Myocyte (in vitro differentiated cells): ENCODE results near the gene CREB3L2. TPM values are rescaled to one million over a fixed set of nuclear protein-coding genes. Genes with fewer than 3 reads are reported as not detected.
"Not testable (repeated sequence)": the region's sequence is repeated elsewhere in the genome, so short reads cannot be mapped to it uniquely, and the experiment has no call there.

Experiments
- DNase-seq: peaks from one replicate; pipeline ENCODE4 v3.0.0-alpha.2; 2012; ENCODE audit warnings: low read depth
- total RNA-seq: library from RNA; depleted of rRNA; stranded (reverse); fragments of >200 nt; gene quantifications from 2 replicates; pipeline ENCODE4 v1.2.3, GENCODE V29; 2014

The CREB3L2 gene
- total RNA-seq, 1 donor from 2014 or later, result 31.3 TPM

DNA sequence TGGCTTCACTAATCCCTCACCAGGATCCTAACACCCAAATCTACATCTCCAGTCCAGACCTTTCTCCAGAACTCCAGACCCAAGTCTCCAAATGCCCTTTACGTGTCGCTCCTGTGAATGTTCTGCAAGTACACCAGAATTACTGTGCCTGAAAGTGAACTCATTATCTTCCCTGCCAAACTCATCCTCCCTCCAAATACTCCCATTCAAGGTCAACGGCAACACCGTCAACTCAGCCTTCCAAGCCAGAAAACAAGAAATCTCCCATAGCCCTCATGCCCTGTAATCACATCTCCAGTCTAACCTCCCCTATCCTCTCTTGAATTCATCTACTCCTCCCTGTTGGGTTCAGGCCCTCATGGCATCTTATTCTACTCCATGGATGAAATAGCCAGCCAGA, 12.3 kb downstream of the CREB3L2 start:
- no peak for DNase-seq

DNA sequence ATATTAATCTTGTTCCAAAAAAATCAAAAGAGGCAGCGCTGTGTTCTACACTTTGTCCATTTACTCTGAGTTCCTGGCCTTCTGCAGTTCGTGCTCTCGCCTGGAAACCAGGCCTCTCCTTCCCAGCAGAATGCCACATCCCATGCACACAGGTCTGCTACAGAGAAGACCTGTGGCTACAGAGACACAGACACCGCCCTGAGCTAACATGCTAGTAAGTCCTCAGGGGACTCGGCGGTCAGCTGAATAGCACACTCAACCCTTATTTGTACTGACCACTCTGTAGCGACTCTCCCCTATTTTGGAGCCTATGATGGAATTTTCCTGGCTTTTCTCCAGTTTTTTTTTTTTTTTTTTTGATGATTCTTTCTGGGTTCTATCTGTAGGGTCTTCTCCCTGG, 12.8 kb downstream of the CREB3L2 start:
- DNase-seq, result peak; percentile 59

DNA sequence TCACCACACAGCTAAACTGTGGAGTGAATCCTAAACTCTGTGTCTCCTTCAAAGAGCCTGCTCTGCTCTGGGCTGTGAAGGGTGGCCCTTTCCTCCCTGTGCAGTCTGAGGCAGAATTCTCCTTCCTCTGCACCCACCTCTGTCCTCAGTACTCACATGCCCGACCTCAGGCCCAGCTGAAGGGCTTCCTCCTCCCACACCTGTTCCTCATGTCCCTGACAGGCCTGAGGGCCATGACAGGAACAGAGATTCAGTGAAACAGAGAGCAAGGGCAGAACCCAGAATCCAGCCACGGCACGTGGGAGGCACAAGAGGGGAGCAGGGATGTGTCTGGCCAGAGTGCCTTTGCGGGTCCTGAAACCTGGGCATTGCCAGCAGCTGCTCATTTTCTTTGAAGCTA, 13.9 kb downstream of the CREB3L2 start:
- peak; percentile 63 for DNase-seq

DNA sequence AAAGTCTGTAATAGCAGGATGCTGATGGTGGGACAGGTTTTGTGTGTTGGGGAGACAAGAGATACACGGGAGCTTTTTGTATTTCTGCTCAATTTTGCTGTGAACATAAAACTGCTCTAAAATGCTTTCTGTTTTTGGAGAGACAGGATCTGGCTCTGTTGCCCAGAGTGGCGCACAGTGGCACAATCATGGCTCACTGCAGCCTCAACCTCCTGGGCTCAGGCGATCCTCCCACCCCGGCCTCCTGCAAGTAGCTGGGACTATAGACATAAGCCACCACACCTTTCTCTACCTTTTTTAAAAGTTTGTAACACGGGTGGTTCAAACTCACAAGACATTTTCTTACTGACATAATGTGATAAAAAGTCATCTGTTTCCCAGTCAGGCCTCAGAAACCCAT, 14.3 kb downstream of the CREB3L2 start:
- no peak for DNase-seq

DNA sequence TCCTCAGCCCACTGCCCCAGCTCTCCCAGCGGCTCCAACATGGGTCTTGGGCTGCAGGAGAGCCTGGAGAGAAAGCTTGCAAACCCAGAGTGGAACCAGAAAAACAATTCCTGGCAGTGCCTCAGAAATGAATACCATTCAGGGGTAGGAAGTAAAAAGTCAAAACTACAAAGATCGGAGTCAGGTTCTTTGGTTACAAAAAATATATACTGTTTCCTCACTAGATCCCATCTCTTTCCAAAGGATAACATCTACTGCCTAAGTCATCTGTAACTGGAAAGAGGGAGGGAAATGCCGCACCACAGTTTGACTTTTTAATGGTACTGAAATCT, 14.9 kb downstream of the CREB3L2 start:
- DNase-seq, result no peak

DNA sequence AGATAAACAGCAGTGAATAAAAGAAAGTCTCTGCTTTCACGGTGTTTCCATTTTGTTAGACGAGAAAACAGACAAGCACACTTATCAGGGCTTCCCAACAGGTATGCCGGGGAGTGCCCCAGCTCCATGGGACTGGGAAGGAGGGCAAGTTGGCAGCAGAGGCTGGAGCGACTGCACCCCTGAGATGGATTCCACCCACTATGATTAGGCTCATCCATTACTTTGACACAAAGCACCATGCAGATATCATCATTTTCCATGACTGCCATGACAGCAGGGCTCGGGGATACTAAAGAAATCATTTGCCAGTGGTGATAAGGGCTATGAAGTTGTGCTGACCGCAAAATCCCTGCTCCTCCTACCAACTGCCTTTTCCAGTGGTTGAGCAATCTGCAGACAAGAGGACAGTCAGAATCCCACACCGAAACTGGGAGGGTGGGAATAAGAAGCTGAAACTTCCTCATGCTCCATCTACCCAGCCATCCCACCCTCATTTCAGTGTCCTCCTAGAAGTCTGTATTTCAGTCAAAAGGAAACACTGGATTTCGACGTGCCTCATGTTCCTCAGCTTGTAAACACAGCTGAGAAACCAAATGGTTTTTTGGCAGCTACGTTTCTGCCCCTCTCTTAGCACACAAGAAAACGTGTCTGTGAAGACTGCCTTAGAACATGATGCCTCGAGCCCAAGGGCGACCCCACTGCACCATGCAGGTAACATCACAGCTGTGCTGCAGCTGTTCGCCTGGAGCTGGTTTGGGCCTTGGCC, 15.5 kb downstream of the CREB3L2 start:
- peak; percentile 81 for DNase-seq

DNA sequence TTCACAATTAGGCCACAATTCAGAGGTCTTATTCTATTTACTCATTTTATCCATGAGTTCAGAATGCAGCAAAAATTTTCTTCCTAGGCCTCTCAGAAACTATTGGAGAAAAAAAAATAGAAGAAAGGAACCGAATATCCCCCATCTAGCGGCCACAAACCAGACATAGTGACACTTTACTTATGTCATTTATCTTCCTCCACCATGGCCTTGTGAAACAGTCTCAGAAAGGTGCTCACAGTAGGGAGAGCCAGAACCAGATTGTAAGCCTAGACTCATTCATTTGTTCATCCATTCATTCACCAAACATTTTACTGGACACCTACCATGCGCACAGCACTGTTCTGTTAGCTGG, 16.0 kb downstream of the CREB3L2 start:
- DNase-seq, result no peak

DNA sequence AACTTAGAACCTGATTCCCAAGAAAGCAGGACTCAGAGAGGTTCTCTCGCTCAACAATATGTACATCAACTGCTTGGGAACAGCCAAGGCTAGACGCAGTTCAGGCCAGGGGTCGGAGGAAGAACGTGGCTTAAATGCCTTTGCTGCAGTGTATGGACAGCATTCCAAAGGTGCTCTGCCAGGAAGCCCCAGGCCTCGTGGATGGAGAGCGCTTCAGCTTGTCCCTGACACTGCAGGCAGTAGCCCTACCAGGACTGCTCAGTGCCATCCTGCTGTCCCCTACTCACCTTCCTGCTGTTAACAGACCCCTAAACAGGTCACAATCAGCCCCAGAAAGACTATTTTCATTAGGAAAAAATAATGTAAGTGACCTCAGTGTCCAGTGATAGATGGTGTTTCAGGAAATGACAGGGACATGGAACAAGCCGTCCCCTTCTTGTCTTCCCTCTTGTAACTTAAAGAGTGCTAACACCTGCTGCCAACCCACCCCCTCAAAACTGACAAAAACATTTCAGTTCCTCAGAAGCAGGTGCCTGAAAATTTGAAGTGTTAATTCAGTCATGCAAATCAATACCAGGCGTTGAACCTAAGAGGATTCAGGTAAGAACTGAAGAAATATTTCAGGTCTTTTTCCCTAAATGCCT, 16.5 kb downstream of the CREB3L2 start:
- no peak for DNase-seq

DNA sequence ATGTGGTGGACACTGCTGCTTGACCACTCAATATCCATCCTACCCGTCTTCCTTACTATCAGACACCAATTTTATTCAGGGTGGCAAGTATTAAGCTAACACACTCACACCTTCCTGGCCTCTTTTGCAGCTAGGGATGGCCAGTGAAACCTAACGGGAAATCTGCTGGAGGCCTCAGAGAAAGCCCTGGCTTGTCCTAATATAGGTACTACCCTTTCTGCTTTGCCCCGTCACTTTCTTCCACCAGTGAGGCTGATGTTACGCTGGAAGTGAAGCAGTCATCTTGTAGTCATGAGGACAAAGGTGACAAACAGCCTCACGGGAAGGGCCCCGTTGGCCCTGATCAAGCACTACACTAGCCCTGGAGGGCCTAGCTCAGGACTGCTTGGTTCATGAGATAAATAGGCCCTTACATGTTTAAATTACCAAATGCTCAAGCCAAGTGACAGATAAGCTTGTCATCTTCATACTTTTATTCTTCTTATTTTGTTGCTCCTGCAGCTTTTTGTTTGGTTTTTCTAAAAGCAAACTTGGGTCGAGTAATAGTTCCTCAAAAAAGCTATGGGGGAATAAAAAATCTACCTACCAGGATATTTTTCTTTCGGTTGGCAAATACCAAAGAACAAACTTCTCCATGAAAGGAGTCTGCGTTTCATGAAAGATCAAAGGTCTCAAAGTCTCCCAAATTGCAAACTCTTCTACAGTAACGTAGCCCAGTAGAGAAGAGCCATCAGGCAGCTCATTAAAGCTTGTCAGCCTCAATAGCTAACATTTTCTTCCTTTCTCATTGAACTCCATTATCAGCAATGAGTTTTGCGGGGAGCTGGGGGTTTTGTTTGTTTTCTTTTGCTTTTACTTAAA, 17.5 kb downstream of the CREB3L2 start:
- DNase-seq, result no peak

DNA sequence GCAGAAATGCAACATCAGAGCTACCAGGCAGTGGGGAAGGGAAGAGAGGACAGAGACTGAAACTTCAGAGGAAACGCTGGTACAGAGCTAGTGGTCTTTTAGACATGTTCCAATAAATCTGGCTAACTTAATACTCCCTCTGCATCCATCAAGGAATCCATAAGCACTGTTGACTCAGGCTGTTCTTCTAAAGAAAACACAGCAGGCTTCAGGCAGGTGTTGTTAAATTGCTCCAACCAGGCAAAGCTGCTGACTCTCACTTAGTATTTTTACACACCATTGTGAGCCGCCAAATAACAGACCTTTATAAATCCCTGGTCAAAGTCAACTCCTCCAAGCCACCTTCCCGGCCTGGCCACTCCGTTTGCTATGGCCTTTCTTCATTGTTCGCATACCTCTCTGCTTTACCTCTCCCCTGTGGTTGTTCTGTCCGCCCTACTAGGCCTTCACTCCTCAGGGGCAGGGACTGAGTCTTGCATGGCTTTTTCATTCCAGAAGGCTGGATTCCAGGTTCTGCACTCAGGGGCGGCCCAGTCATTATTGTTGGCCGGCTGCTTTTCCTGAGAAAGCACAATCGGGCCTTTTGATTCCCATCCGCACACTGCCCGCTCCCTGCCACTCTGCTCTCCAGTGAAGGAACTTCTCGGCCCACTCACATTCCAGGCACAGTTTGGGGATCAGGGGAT, 18.4 kb downstream of the CREB3L2 start:
- no peak for DNase-seq

DNA sequence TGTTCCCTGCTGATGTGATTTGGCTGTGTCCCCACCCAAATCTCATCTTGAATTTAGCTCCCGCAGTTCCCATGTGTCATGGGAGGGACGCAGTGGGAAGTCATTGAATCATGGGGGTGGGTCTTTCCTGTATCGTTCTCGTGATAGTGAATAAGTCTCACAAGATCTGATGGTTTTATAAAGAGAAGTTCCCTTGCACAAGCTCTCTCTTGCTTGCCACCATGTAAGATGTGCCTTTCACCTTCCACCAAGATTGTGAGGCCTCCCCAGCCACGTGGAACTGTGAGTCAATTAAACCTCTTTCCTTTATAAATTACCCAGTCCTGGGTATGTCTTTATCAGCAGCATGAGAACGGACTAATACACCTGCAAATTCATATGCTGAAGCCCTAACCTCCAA, 19.5 kb downstream of the CREB3L2 start:
- DNase-seq, result not testable (repeated sequence)

DNA sequence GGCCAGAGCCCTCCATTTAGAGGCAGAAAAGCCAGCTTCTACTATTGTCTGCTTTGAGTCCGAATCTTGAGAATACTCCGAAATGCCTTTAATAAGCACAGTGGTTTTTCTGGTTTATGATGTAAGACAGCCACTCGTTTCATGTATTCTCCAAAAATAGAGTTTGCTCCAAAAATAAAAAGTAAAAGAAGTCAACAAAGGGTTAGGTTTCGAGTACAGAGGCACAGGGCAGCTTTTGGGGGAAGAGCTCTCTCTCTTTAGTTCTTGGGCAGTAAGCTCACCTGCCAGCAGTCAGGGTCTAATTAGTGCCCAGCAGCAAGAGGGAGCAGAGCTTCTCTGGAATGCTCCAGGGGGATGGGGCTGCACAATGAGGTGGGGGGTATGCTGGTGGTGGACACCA, 20.2 kb downstream of the CREB3L2 start:
- no peak for DNase-seq

DNA sequence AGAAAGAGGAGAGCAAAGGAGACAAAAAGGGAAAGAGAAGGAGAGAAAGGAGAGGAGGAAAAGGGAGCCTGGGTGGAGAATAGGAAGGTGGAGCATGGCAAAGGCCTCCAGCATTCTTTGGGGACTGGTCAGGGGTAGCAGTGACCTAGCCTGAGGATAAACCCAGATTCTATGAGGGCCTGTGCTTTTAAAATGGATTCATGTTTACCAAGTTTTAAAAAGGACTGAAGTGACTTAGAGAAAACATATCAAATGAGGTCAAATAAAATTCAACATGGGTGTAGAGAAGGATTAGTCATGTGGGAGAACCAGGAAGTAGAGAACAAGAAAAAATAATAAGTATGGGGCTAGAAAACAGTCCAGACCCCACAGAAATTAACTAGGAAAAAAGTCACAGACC, 20.7 kb downstream of the CREB3L2 start:
- no peak for DNase-seq

DNA sequence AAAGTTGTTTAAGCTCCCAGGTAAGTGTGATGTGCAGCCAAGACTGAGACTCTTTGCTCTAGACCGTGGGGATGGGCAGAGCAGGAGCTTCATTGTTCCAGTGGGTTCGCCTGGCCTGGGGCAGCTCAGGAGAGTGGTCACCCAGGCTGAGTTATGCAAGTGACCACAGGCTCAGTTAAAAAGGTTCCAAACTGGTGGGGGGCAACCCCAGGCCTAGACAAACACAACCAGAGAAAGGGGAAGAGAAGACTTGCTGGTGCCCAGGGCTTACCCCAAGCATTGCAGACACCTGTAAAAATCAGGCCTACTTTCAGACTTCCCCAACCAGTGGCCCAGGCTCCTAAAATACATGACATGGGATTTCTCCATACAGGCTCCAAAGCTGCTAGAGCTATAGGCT, 21.6 kb downstream of the CREB3L2 start:
- no peak for DNase-seq

DNA sequence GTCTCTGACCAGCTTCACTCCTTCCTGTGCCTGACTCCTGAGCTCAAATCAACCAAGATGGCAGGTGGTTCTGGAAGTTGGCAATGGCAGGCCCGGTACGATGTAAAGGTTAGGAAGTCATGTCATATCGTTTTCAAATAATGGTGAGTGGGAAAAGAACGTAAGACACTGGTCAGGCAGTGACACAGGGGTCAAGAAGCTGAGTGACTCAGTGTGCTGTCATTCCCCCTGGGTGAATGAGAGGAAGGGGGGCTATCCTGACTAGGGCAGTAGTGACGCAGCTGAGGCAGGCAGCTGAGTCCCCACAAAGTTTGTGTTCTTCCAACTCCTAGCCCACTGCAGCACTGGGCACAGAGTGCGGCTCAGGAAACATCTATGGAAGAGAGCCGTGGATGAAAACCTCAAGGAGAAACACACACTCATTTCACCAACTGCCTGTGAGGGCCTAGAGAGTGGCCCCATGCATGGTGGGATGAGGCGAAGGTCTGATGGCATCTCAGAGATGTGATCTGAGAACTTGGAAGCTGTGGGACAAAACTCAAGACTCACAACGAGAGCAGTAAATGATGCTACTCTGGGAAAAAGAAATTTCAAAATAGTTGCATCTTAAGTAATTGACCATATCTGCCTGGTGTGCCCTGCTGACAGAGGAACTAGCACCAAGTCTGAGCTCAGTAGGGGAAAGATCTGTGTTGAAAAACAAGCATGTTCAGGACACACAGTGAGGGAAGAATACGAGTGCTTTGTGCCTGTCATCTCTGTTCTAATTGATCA, 23.2 kb downstream of the CREB3L2 start:
- peak; percentile 95 for DNase-seq

DNA sequence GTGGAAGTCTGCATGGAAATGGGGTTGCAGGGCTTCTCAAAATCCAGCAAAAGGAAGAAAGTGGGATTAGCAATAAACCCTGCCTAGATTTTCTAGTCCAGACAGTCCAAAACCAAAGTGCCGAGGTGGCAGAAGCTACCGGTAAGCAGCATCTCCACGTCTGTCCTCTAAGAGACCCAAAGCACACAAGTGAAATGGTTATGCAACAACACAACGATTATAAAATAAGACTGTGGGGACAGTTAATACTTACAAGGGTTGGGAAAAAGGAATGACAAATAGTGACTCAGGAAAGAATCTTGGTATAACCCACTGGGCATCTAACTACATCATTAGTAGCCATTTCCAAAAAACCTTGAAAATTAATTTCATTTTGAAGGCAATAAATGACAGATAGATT, 24.7 kb downstream of the CREB3L2 start:
- DNase-seq, result no peak

DNA sequence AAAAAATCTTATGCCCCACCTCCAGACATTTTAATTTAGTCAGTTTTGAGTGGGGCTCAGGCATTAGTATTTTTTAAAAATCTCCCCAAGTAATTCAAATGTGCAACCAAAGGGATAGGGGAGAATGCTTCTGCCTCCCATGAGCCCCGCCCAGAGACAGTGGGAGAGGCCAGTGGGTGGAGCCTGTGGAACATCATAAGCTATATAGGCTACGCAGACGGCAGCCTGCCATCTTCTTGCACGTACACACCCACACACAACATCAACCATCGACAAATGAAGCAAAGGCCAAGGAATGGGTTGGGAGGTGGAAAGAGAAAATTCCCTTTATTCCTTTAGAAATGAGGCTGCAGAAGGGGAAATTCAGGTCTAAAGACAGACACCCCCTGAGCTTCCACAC, 25.2 kb downstream of the CREB3L2 start:
- DNase-seq, result no peak

DNA sequence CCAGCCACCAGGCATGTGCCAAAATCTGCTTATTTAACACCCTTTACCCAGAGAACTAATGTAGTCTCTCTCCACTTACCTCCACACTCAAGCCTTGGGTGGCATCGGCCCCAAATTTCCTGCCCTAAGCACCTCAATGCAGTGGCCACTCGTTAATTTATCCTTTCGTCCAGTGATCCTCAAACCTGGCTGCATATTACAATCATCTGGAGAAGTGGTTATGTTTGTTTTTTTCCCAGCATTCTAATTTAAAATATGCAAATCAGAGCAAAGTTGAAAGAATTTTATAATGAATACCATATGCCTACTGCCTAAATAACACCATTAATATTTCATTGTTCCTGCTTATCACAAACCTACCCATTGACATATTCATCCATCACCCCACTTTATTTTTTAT, 25.7 kb downstream of the CREB3L2 start:
- no peak for DNase-seq

DNA sequence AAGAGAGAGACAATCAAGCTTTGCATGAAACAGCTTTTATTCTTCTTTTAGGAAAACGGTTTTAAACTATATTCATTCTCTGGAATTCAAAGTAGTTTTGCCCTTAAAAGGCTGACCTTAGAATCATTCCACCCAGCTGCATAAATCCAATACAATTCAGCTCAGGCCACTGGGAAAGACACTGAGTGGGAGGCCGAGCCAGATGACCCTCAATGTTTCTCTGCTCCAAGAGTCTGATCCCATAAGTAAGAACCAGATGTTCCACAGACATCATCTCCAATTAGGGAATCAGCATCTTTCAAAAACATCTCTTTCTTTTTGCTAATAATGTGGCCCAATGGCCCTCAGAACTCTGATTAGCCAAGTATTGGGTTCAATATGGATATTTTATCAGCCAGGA, 26.1 kb downstream of the CREB3L2 start:
- no peak for DNase-seq

DNA sequence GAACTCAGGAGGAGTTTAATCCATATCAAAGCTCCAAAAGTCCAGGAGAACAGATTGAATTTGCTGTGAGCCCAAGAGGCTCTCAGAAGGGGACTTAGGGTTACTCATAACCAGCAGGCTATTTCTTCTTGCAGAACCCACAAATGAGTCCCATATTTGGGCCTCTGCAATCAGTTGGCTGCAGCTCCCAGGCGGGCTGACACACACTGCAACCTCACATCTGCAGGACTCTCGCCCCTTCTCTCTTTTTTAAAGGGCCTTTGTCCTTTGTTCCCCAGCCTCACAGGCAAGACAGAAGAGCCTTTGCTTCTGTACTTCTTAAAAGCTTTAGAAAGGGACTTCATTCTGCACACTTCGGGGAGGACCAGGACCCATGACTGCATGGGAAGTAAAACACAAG, 26.7 kb downstream of the CREB3L2 start:
- peak; percentile 76 for DNase-seq

DNA sequence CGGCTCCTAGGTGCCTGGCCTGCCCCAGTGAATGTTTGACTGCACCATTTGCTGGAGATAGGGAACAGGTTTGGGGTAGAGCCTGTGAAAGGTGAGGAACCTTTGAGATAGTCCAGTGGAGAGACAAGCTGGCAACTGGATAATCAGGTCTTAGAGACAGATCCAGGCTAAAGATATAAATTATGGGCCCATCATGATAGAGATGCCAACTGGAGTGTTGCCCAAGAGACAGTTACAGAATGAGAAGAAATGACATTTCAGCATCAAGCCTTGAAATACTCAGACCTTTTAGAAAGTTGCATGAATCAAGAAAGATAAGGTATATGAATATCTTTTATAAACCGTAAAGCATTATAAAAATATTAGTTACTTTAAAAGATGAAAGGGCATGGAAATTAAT, 27.1 kb downstream of the CREB3L2 start:
- no peak for DNase-seq
